ENCODE data around the gene TBCA. TPM values are rescaled to one million over a fixed set of nuclear protein-coding genes. Genes with fewer than 3 reads are reported as not detected.

Gene TBCA
- total and polyA plus RNA-seq, 9 donors, result 125 to 283 (median 189) TPM

- TF ChIP-seq, protein P1, sequence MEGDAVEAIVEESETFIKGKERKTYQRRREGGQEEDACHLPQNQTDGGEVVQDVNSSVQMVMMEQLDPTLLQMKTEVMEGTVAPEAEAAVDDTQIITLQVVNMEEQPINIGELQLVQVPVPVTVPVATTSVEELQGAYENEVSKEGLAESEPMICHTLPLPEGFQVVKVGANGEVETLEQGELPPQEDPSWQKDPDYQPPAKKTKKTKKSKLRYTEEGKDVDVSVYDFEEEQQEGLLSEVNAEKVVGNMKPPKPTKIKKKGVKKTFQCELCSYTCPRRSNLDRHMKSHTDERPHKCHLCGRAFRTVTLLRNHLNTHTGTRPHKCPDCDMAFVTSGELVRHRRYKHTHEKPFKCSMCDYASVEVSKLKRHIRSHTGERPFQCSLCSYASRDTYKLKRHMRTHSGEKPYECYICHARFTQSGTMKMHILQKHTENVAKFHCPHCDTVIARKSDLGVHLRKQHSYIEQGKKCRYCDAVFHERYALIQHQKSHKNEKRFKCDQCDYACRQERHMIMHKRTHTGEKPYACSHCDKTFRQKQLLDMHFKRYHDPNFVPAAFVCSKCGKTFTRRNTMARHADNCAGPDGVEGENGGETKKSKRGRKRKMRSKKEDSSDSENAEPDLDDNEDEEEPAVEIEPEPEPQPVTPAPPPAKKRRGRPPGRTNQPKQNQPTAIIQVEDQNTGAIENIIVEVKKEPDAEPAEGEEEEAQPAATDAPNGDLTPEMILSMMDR (IDR thresholded peaks at IDR 0.05), result no peak
- TF ChIP-seq POLR2A (IDR thresholded peaks at IDR 0.05) (no peak), EP300 (IDR thresholded peaks at IDR 0.05) (no peak)
- Histone ChIP-seq H3K4me3 (no peak overlapping the region), H3K9me3 (no peaks in the 10 kb centered on the region), H3K36me3 (no peaks in the 10 kb centered on the region), H3K4me1 (ENCODE audit: insufficient read depth) (peaks cover 5% of the 10 kb centered on the region), H3K27ac (no peak overlapping the region), H3K27me3 (no peaks in the 10 kb centered on the region)
- DNase-seq, result no peak
- 13 to 20% (median 16%) methylated on average over 2 of the region's 2 CpGs for WGBS, 3 donors
- intact Hi-C loops (cut with DNase I), result no loop called here
These were observed 28.0 kb downstream of the TBCA start for GRCh38 chr5:77748160-77748559.

DNA sequence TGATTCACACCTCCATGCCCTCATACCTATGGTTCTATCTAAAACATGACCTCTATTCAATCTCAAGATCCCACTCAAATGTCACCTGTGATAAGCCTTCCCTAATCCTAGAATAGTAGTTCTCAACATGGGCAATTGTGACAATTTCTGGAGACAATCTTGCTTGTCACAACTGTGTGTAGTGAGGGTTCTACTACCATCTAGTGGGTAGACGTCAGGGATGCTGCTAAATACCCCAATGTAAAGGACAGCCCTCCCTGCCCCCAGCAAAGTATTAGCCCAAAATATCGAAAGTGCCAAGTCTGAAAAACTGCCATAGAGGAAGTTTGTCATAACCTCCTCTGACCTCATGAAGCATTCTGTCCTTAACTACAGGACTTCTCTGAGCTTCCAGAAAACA is 32.0 kb downstream of the TBCA start:
- H3K4me1 ChIP-seq (ENCODE audit: insufficient read depth), result peaks cover 5% of the 10 kb centered on the region
- WGBS, 3 donors, result 45 to 94% (median 69%) methylated on average over 2 of the region's 2 CpGs

GRCh38 chr5:77743181-77743580 is 33.0 kb downstream of the TBCA start:
- Histone ChIP-seq H3K4me1 (ENCODE audit: insufficient read depth) (peaks cover 3% of the 10 kb centered on the region), H3K27ac (no peak overlapping the region), H3K4me3 (no peak overlapping the region), H3K27me3 (no peaks in the 10 kb centered on the region), H3K36me3 (no peaks in the 10 kb centered on the region), H3K9me3 (no peaks in the 10 kb centered on the region)
- DNase-seq, result no peak
- intact Hi-C loops (cut with DNase I), result no loop called here
- no peak for TF ChIP-seq POLR2A (IDR thresholded peaks at IDR 0.05)
- TF ChIP-seq EP300 (IDR thresholded peaks at IDR 0.05), result no peak
- TF ChIP-seq, protein P1 (IDR thresholded peaks at IDR 0.05), result no peak
- 79 to 88% (median 85%) methylated on average over 3 of the region's 3 CpGs for WGBS, 3 donors

More for the DNA sequence above, 32.0 kb downstream of the TBCA start:
- TF ChIP-seq, protein P1 (IDR thresholded peaks at IDR 0.05), result no peak
- no peak for TF ChIP-seq EP300 (IDR thresholded peaks at IDR 0.05)
- TF ChIP-seq POLR2A (IDR thresholded peaks at IDR 0.05), result no peak
- Histone ChIP-seq H3K9me3 (no peaks in the 10 kb centered on the region), H3K27me3 (no peaks in the 10 kb centered on the region), H3K36me3 (no peaks in the 10 kb centered on the region), H3K27ac (no peak overlapping the region), H3K4me3 (no peak overlapping the region)
- DNase-seq, result no peak
- intact Hi-C loops (cut with DNase I), result no loop called here

GRCh38 chr5:77741608-77742007 is 34.5 kb downstream of the TBCA start:
- DNase-seq, result no peak
- H3K9me3 ChIP-seq, result no peaks in the 10 kb centered on the region
- 90 to 91% (median 90%) methylated on average over 3 of the region's 3 CpGs for WGBS, 3 donors
- peaks cover 4% of the 10 kb centered on the region for H3K4me1 ChIP-seq (ENCODE audit: insufficient read depth)
- intact Hi-C loops (cut with DNase I), result no loop called here
- H3K36me3 ChIP-seq, result no peaks in the 10 kb centered on the region
- H3K27ac ChIP-seq, result no peak overlapping the region
- TF ChIP-seq EP300 (IDR thresholded peaks at IDR 0.05), result no peak
- no peak for TF ChIP-seq POLR2A (IDR thresholded peaks at IDR 0.05)
- TF ChIP-seq, protein P1 (IDR thresholded peaks at IDR 0.05), result no peak
- H3K4me3 ChIP-seq, result no peak overlapping the region
- no peaks in the 10 kb centered on the region for H3K27me3 ChIP-seq
